COLO668 (cell line): ENCODE measurements around the gene SYT15B.
"Not testable (repeated sequence)": the region's sequence is repeated elsewhere in the genome, so short reads cannot be mapped to it uniquely, and the experiment has no call there.

Experiments used
- DNase-seq: peaks from one replicate; lab custom pipeline; 2025; ENCODE audit not compliant: unreplicated experiment; lab: John Stamatoyannopoulos, UW

SYT15B gene

DNA sequence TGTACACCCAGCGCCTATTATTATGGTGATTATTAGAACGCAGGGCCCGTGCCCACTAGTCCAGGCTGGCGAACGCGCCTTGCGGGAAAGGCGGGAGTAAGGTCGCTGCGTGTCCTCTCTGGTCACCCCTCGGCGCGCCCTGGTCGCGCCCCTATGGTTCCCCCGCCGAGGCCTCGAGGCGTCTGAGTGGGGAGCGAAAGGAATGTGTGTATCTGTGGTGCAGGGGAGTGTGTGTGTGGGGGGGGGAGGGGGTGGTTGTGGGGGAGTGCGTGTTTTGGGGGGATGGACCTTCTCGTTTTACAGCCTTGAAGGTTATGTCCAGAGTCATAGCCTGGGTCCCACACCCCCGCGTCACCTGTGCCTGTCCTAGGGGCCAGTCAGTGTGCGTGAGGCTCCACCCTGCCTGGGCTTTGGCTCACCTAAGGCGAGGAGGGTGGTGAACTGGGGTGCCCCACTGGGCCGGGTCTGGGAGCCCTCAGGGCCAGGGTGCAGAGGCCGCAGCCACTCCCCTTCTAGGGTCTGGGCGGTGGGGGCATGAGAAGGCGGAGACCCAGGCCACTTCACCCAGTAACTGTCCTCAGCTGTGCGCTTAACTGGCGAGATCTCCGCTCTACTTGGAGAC, at the start of gene SYT15B:
Gene SYT15B (minus strand): TSS at position 39 of the 622 bp plus-strand sequence. CDS start 952 bp downstream, outside the sequence.
- DNase-seq = not testable (repeated sequence)

DNA sequence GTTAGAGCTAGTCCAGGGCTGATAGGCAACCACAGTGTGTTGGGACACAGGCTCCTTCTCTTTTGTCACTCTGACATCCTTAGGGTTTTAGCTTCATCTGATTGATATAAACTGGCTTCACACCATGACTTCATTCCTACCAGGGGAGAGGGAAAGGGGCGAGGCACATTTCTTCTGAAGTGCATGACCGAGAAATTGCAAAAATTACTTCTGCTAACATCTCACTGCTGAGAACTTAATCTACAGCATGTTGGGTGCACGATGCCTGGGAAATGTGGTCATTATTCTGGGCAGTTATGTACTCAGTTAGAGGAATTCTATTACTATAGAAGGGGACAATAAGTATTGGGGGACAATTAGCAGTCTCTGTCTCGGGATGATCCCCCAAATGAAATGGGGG, 16.2 kb upstream of the SYT15B start:
- DNase-seq = not testable (repeated sequence)

DNA sequence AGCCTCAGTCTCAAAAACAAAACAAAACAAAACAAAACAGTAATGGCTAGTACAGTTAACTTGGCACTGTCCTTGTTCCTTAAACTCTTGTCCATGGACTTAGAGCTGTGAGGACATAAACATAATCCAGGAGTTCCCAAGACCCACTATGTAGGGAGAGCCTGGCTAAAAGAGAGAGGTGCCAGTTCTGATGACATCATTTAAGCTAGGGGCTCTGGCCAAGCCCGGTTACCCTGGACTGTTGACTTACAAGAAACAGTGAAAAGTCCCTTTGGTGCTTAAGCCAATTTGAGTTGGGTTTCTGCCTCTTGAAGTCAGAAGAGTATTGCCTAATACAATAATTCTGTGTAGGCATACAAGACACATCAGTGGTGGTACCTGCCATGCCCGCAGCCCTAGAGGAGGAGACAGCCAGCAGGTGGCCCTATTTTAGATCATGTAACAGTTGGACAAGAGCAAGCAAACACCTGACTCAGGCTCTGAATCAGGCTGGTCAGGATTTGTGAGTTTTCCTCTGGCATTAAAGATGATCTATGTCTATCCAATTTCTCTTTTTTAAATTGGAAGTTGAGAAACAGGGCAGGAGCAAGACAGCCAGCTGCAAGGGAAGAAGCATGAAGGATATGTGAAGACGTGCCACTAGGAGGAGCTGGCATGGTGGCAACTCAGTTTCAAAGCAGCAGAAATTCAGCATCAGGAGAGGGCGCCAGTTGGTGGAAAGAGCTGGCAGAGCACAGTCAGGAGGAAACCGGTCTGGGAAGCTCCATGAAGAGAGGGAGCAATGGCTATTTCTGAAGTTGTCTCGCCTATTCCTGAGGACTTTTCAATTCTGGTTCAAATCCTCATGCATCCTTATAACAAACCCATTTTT, 12.2 kb upstream of the SYT15B start:
- DNase-seq = peak; percentile 28

DNA sequence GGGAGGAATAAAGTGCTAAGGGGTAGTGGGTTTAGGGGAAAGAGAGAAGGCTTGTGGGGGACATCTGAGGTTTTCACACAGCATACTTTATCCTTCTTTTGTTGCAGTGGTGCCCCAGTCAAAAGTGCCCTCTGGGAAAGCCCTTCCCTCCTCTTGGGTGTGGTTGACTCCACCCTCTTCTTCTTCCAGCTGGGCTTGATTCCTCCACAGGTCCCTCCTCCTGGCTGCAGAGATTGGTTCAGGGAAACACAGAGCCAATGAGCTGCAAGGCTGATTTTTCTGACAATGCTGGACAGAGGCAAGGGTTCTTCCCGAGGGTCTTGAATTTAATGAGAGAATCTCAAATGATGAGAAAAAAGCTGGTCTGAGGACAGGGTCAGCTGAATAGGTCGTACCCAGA, 7.4 kb upstream of the SYT15B start:
- DNase-seq = not testable (repeated sequence)

DNA sequence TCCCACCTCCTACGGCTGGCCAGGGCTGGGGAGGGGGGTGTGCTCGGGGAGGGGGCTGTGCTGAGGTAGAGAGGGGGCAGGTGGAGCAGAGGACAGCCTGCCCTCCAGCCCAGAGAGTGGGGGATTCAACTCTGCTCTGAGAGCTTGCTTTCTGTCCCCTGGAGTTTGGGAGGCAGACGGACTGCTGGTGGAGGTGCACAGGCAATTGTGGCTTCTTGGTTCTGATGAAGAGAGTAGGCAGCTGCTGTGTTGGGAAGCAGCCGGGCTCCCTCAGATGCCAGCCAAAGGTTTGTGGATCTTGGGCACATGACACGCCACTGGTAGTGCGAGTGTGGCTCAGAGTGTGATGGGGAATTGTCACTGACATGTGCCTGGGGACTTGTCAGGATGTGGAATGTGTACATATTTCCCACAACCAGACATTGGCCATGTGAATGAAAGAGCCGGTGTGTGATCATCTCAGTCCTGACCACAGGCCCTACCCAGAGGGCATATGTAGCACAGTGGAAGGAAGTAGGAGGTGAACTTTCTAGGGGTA, 5.3 kb upstream of the SYT15B start:
- not testable (repeated sequence) for DNase-seq

DNA sequence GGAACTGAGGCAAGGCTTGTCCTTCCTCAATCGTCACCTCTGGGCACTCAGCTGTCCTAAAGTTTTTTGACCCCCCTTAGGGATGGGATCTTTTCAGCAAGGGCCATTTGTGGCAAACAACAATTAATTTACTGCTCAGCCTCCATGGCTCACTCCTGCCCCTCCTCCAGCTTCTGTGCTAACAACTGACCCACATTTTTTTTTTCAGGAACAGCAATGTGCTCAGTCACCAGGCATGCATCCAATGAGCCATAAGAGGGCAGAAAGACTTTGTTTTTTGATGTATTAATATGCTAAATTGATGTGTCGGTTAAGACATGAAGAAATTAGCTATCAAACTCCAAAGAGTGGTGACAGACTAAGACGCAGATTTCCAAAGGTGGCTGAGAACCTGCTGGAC, 4.7 kb upstream of the SYT15B start:
- DNase-seq = not testable (repeated sequence)

DNA sequence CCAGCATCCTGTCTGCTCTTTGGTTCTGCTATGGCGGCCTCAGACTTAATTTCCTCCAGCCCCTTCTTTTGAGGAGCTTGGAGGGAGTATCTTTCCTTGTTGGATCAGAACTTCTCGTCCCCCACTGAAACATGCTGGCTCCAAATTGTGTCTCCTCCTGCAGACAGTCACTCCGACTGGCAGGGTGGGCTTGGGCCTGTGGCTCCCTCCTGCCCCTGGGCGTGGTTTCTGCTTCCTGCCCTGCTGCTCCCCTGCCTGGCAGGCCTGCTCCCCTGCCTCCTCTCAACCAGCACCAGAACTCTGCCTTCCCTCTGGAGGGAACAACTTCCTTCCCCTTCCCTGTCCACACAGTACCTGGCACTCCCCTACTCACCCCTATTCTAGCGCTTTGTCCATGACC, 3.8 kb upstream of the SYT15B start:
- DNase-seq = not testable (repeated sequence)

DNA sequence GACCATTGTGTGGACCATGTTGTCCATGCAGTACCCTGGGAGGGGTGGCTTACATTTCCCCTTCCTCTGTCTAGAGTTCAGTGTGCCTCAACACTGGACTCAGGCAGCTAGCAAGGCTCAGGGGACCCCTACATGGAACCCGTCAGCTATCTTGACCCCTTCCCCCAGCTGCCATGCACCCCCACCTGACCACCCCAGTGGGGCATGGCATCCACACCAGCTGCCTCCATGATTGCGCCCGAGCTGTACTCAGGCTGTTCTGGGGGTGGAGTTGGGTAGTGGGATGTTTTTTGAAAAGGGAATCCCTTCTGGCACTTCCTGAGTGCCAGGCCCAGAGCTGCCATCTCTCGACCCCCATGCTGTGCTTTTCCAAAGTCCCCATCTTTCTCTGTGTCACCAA, 1.8 kb upstream of the SYT15B start:
- DNase-seq = not testable (repeated sequence)

DNA sequence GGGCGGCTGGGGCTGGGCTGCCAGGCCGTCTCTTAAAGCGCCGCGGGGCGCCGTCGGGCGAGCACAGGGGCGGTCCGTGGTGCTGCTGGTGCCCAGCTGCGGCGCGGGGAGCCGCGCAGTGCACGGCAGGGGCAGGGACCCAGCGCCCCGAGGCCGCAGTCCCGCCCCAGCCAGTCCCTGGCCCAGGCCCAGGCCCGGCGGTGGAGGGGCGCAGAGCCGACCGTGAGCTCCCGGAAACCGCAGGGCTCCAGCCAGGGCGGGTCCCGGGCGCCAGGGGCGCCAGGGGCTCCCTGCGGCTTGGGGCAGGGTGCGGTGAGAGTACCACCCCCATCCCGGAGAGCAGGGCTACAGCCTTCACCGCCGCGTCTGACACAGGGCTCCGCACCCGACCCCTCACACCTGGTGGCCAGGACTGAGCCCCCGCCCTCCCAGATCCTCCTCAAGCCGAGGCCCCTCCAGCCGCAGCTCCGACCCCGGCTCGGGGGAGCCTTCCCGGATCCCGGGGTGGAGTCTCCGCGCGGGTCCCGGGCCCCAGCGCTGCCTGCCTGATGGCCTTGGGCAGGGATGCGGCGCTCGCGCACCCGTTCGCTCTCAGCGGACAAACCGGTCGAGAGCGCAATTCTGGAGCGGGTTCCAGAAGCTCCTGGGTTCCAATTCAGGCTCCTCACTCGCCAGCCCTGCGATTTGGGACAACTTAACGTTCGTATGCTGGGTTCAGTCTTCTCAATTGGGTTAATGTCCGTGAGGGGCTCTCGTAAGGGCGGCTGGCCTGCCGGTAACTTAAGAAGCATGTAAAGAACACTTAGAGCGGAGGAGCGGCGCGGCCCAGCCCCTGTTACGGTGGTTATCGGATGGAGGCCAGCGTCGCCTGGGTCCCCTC, 478 bp downstream of the SYT15B start:
- not testable (repeated sequence) for DNase-seq

DNA sequence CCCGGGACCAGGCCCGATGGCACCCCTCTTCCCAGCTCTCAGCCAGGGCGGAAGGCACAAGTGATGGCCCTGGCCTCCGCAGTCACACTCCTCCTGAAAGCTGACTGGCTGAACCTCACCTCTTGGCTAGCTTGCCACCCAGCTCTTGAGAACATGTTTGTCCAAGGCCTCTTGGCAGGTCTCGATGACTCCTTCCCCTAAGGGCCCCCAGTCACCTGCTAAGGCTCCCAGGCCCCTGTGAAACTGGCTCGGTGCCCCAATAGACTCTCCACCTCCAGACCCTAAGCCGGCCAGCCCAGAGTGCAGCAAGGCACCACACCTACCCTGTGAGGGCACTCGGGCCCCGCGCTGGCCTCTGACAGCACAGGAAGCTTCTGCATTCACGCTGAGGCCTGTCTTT, 4.5 kb downstream of the SYT15B start:
- DNase-seq = not testable (repeated sequence)

DNA sequence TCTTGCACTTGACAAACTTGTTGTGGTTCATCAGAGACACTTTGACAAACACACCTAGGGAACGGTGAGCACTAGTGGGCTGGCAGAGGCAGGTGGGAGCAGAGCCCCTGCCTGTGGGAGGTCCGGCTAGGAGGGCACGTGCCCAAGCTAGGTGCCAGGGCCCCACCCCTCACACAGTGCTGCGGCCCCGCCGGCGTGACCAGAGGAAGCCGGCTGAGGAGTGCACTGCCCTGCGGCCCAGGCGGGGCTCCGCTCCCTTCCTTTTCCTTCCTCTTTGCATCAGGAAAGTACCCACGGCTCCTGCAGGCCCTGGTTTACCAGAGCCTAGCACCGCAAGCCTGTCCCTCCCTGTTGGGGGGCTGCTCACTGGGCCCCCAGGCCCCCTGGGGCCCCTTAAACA, 7.2 kb downstream of the SYT15B start:
- DNase-seq = not testable (repeated sequence)

DNA sequence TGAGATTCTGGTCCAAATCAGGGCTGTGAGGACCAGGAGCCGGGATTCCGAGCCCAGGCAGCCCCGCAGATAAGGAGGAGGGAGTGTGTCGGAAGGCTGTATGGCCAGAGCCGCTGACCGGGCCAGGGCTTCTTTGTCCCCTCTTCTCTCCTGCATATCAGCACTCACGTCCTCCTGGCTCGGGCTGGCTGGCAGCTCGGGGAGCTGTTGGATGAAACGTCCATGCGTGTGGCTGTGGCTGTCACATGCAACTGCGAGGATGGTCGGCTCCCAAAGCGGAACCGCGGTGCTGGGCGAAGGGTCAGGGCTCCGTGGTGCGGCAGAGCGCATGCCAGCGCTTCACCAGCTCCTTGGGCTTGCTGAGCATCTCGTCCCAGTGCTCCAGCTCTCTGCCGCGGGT, 9.5 kb downstream of the SYT15B start:
- not testable (repeated sequence) for DNase-seq

DNA sequence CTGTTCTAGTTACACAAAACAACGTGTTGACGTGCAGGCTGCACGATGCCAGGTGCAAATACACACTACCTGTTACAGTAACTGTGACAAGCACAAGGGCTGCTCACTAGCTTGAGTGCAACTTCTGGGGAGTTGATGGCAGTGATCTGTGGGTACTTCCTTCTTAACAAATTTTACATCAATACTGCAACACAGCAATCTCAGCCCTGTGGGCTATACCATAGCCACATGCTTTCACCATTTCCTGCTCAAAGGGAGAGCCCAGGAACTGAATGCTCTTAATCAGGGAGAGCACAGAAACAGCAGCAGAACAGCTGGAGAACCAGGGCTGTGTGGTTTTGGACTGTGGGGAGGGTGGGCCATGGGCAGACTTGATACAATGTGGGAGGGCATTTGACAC, 10.2 kb downstream of the SYT15B start:
- not testable (repeated sequence) for DNase-seq

DNA sequence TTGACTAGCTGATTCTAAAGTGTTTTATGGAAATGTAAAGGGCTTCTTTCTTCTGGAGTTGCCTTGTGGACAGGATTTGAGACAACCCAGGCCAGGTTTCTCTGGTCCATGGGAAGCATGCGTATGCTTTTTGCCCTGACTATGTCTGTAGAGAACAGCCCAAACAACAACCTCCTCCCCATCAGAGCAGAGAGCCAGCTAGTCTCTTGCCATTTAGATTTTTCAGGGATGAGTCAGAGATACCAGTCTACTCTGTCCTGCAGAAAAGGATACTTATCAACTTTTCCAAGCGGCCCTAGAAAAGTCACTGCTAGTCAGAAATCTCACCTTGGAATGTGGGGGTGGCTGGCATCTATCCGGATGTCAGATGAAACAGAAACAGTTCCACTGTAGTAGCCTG, 11.6 kb downstream of the SYT15B start:
- DNase-seq = not testable (repeated sequence)

DNA sequence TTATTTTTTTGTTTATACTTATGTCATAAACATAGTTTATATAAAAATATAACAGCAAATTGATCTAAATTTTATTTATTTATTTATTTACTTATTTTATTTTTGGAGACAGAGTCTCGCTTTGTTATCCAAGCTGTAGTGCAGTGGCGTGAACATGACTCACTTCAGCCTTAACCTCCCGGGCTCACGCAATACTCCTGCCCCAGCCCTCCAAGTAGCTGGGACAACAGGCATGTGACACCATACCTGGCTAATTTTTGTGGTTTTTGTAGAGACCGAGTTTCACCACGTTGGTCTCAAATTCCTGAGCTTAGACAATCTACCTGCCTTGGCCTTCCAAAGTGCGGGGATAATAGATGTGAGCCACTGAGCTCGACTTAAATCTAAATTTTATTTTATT, 13.0 kb downstream of the SYT15B start:
- not testable (repeated sequence) for DNase-seq

DNA sequence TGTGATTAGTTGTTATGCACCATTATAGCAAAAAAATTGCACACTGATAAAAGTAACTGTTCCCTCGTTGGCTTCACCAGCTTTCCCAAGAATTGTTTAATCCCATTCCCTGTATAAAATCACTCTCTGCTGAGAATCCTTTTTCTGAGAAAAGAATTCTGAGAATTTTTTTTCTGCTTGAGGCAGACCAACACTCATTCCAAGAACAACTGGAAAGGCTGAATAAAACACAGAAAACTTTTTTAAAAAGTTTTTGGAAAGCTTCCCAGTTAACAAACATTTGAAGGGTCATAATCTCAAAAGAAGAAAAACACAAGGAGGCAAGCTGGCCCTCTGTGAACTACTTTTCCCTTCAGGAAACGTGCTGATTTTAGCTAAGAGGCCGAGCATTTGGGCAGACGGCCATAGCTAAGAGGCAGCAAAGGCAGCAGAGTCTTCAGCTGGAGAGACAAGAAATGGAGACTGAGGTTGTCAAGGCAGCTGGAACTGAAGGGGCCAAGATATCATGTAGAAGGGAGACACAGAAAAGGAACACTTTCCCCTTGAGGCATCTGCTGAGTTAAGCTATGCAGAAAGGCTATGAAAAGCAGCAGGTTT, 16.5 kb downstream of the SYT15B start:
- not testable (repeated sequence) for DNase-seq

DNA sequence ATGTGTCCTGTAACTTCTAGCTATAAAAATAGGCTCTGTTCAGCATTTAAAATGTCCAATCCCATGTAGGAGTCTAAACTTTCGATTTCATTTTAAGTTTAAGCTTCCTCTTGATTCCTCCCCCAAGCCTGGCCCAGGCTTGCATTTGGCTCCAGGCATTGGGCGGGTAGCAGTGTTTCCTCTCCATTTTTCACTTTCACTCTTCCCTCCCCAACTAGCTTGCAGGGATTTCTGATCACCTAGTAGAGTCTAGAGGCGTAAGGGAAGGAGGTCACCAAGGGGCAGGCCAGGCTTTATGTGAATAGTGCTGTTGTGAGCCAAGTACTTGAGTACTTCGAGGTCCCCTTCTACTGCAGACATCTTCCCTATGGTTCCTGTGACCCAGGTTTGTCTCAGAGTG, 18.5 kb downstream of the SYT15B start:
- DNase-seq = not testable (repeated sequence)

DNA sequence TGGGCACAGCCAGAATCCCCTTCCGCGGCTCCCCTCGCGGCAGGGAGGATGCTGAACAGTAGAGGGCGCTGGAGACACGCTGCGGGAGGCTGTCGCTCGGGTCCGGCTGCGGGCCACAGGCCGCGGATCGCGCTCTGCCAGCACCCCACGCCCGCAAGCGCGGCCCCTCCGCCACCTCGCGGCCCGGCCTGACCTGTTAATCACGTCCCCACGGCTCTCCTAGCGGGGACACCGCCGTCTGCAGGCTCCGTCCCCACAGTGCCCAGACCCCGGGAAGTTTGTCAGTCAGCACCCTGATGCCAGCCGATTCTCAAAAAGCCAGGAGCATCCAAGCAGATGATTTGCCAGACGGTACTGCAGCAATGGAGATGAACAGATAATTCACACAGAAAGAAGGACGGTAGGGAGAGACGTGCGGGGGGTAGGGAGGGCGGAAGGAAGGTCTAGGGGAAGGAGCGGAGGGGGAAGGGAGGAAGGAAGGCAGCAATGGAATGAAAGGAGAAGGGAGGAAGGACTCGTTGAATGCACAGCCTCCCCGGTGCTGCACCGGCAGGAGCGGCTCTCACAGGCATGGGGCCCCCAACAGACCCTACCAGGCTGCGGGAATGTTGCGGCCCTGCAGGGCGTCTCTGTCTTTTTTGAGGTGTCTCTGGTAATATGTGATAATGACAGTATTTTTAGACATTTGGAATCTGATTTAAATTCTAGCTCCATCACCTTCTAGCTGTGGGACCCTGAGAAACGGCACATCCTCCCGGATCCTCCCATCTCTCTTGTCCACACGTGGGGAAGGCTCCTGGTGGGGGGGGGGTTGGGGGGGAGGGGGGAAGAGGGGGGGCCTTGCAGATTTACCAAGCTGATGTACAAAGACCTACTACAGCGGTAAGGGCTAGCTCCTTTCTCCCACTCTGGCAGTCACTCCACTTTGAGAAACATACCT, 19.5 kb downstream of the SYT15B start:
- DNase-seq = not testable (repeated sequence)

DNA sequence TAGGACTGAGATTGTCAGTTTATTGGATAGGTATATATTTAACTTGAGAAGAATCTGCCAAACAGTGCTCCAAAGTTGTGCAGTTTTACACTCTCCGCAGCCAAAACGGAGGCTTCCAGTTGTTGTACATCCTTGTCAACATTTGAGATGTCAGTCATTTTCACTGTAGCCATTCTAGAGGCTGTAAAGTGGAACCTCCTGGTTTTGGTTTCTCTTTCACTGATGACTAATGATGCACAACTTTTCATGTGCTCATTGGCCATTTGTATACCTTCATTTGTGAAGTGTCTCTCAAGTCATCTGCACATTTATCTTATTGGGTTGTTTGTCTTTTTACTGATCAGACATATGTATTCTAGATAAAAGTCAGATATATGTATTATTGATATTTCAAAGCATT, 22.5 kb downstream of the SYT15B start:
- not testable (repeated sequence) for DNase-seq
